Small intestine (tissue), 16 donors: ENCODE results near the gene SORBS2. TPM values are rescaled to one million over a fixed set of nuclear protein-coding genes. Genes with fewer than 3 reads are reported as not detected.
"Not testable (repeated sequence)": the region's sequence is repeated elsewhere in the genome, so short reads cannot be mapped to it uniquely, and the experiment has no call there.

Source experiments
- DNase-seq, 2 donors: peaks; one replicate each; pipeline versions ENCODE4 v3.0.0 to v3.0.0-alpha.2; 2013
- FAIRE-seq: peaks from 2 replicates; lab custom pipeline; 2012; peaks lifted over from hg19 to GRCh38; lab: Jason Lieb, UNC
- H3K27ac ChIP-seq, 3 donors: one replicate each; pipeline ENCODE4 v1.5.1; 2013; ENCODE audit warnings: low read length in 2 of 3, mild to moderate bottlenecking in 2 of 3, control low read depth in 1 of 3, inconsistent platforms in 1 of 3, low read depth in 1 of 3, moderate library complexity in 1 of 3
- H3K27me3 ChIP-seq, 3 donors: one replicate each; pipeline ENCODE4 v1.6.1; 2013; ENCODE audit warnings: low read length in 3 of 3, inconsistent platforms in 1 of 3; ENCODE audit not compliant: control insufficient read depth in 3 of 3, insufficient read depth in 3 of 3
- H3K36me3 ChIP-seq, 3 donors: one replicate each; pipeline ENCODE4 v1.6.1; 2013; ENCODE audit warnings: low read length in 3 of 3, inconsistent platforms in 1 of 3, low read depth in 1 of 3, mild to moderate bottlenecking in 1 of 3, moderate library complexity in 1 of 3; ENCODE audit not compliant: control insufficient read depth in 3 of 3, insufficient read depth in 2 of 3
- H3K4me1 ChIP-seq, 3 donors: one replicate each; pipeline ENCODE4 v1.6.1; 2013; ENCODE audit warnings: low read length in 2 of 3, inconsistent platforms in 1 of 3, low read depth in 1 of 3, mild to moderate bottlenecking in 1 of 3, moderate library complexity in 1 of 3; ENCODE audit not compliant: control insufficient read depth in 3 of 3, insufficient read depth in 2 of 3
- H3K4me3 ChIP-seq, 3 donors: one replicate each; pipeline ENCODE4 v1.5.1; 2013; ENCODE audit warnings: low read length in 3 of 3, control low read depth in 1 of 3, inconsistent platforms in 1 of 3, low read depth in 1 of 3, mild to moderate bottlenecking in 1 of 3, moderate library complexity in 1 of 3
- H3K9me3 ChIP-seq, 2 donors: one replicate each; pipeline ENCODE4 v1.6.1; 2013; ENCODE audit warnings: low read depth in 1 of 2, low read length in 1 of 2; ENCODE audit not compliant: control insufficient read depth in 2 of 2, insufficient read depth in 1 of 2
- WGBS, 3 donors: extraction: QIAGEN DNeasy Blood & Tissue Kit; methylation state at CpG; one replicate each; pipeline ENCODE4 v1.1.7; 2013; 5-methylcytosine and 5-hydroxymethylcytosine counted together
- long read RNA-seq, 10 donors: transcript quantifications; one replicate each; lab custom pipeline, GENCODE V29; 2026
- polyA plus RNA-seq, 4 donors: library from polyadenylated mRNA; stranded (reverse) in 3 of 4; unstranded in 1 of 4; fragments of 200-250 nt in 3 of 4; fragments of 120-200 nt in 1 of 4; gene quantifications; one replicate each; pipeline versions ENCODE4 v1.2.1 to v1.2.3, GENCODE V29; 2013
- donor health status: healthy with polysubstance abuse.
- donor health status: control.
- donor health status: control.
- donor health status: Bipolar disorder and iron deficiency.
- donor health status: healthy.

SORBS2 gene
- 10 to 100 TPM in 2 of 4 donors, 1 to 10 TPM in 2; 1.6 to 36.5 (median 16.1) TPM for polyA plus RNA-seq
- long read RNA-seq, donor 1, full-length matches to known transcripts: 11 of 11 reads
- long read RNA-seq, donor 1, partial matches to known transcripts: 0 of 11 reads
- long read RNA-seq, donor 1, other reads (novel, unspliced or antisense): 0 of 11 reads
- long read RNA-seq, donor 2: 0 reads
- long read RNA-seq, donor 3, full-length matches to known transcripts: 4 of 4 reads
- long read RNA-seq, donor 3, partial matches to known transcripts: 0 of 4 reads
- long read RNA-seq, donor 3, other reads (novel, unspliced or antisense): 0 of 4 reads
- long read RNA-seq, donor 4: 0 reads
- long read RNA-seq, donor 5, full-length matches to known transcripts: 4 of 4 reads
- long read RNA-seq, donor 5, partial matches to known transcripts: 0 of 4 reads
- long read RNA-seq, donor 5, other reads (novel, unspliced or antisense): 0 of 4 reads
- long read RNA-seq, donor 6, full-length matches to known transcripts: 6 of 6 reads
- long read RNA-seq, donor 6, partial matches to known transcripts: 0 of 6 reads
- long read RNA-seq, donor 6, other reads (novel, unspliced or antisense): 0 of 6 reads
- long read RNA-seq, donor 7, full-length matches to known transcripts: 244 of 580 reads
- long read RNA-seq, donor 7, partial matches to known transcripts: 324 of 580 reads
- long read RNA-seq, donor 7, other reads (novel, unspliced or antisense): 12 of 580 reads
- long read RNA-seq, donor 8, partial matches to known transcripts: 0 of 1 reads
- long read RNA-seq, donor 8, other reads (novel, unspliced or antisense): 0 of 1 reads
- long read RNA-seq, donor 9, partial matches to known transcripts: 0 of 1 reads
- long read RNA-seq, donor 9, other reads (novel, unspliced or antisense): 0 of 1 reads
- long read RNA-seq, donor 10, full-length matches to known transcripts: 11 of 11 reads
- long read RNA-seq, donor 10, partial matches to known transcripts: 0 of 11 reads
- long read RNA-seq, donor 10, other reads (novel, unspliced or antisense): 0 of 11 reads

GRCh38 chr4:185811509-185812364 lies at the start of gene SORBS2:
SORBS2 (minus strand) TSS chr4:185812194; CDS start chr4:185690571, 121,623 bp downstream.
- WGBS, 3 donors: 8 to 41% (median 18%) methylated on average over 20 of the region's 20 CpGs
- Histone ChIP-seq H3K4me1 (peaks cover 0 to 1% (median 0%) of the 10 kb centered on the region in 3 donors), H3K36me3 (no peaks in the 10 kb centered on the region), H3K9me3 (no peaks in the 10 kb centered on the region), H3K4me3 (peak within 1 kb of the TSS in 2 of 3 donors; percentile 42 to 48), H3K27ac (peak within 1 kb of the TSS in 2 of 3 donors; percentile 54 to 55), H3K27me3 (no peaks in the 10 kb centered on the region)
- peak; percentile 71 to 80 for DNase-seq
- no peak for FAIRE-seq

- DNase-seq (peak in 1 of 2 donors; percentile 35), FAIRE-seq (no peak)
- Histone ChIP-seq H3K27ac (no peak overlapping the region), H3K4me3 (no peak overlapping the region), H3K36me3 (no peaks in the 10 kb centered on the region), H3K4me1 (peaks cover 0 to 3% (median 0%) of the 10 kb centered on the region in 3 donors), H3K9me3 (peaks cover 0 to 16% of the 10 kb centered on the region in 2 donors), H3K27me3 (no peaks in the 10 kb centered on the region)
- WGBS, 3 donors: 10 to 28% (median 17%) methylated on average over 7 of the region's 7 CpGs
These were observed 47.1 kb upstream of the SORBS2 start for GRCh38 chr4:185859111-185859510.

- H3K4me3 ChIP-seq, H3K27ac ChIP-seq, FAIRE-seq, DNase-seq, H3K4me1 ChIP-seq, H3K36me3 ChIP-seq, H3K27me3 ChIP-seq: not testable (repeated sequence)
- peaks cover 0 to 16% of the 10 kb centered on the region in 2 donors for H3K9me3 ChIP-seq
- WGBS, 3 donors: 65 to 72% (median 69%) methylated on average over 4 of the region's 4 CpGs
These were observed 45.6 kb upstream of the SORBS2 start for GRCh38 chr4:185857561-185857960.

GRCh38 chr4:185853841-185854240 lies 41.8 kb upstream of the SORBS2 start:
- no peak for FAIRE-seq

DNA sequence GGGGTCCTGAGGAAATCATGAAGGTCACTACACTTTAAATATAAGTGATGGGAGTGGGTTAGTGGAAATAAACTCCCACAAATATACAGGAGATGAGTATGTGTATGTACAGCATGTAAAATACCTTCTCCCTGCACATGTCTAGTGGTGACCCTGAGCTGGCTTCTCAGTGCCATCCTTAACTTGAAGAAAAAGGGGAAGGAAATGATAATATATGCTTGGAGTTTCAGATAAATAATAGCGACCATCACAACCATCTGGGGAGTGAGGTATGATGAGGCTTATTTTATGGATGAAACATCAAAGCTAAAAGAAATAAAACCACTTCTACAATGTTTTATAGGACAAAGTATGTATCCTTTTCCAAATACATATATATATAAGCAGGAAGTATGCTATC lies 41.0 kb upstream of the SORBS2 start:
- H3K27ac ChIP-seq: no peak overlapping the region
- WGBS, 3 donors: 48 to 83% (median 71%) methylated on average over 1 of the region's 1 CpG
- no peaks in the 10 kb centered on the region for H3K4me1 ChIP-seq
- no peak overlapping the region for H3K4me3 ChIP-seq
- no peak for FAIRE-seq
- no peaks in the 10 kb centered on the region for H3K27me3 ChIP-seq
- no peak for DNase-seq
- H3K36me3 ChIP-seq: no peaks in the 10 kb centered on the region
- peaks cover 0 to 9% of the 10 kb centered on the region in 2 donors for H3K9me3 ChIP-seq

More at GRCh38 chr4:185853841-185854240, 41.8 kb upstream of the SORBS2 start:
- DNase-seq: no peak
- Histone ChIP-seq H3K4me1 (no peaks in the 10 kb centered on the region), H3K4me3 (no peak overlapping the region), H3K9me3 (peaks cover 0 to 14% of the 10 kb centered on the region in 2 donors), H3K27me3 (no peaks in the 10 kb centered on the region), H3K36me3 (no peaks in the 10 kb centered on the region), H3K27ac (no peak overlapping the region)
- WGBS, 3 donors: 88 to 91% (median 90%) methylated on average over 3 of the region's 3 CpGs

GRCh38 chr4:185849664-185850550 lies 37.9 kb upstream of the SORBS2 start:
- no peak for FAIRE-seq

More at GRCh38 chr4:185849664-185850550, 37.9 kb upstream of the SORBS2 start:
- Histone ChIP-seq H3K4me3 (no peak overlapping the region), H3K9me3 (peaks cover 0 to 3% of the 10 kb centered on the region in 2 donors), H3K4me1 (no peaks in the 10 kb centered on the region), H3K36me3 (no peaks in the 10 kb centered on the region), H3K27me3 (no peaks in the 10 kb centered on the region), H3K27ac (no peak overlapping the region)
- WGBS, 3 donors: 71 to 89% (median 83%) methylated on average over 8 of the region's 8 CpGs
- DNase-seq: no peak
